ENCODE data around the gene KLHDC10.
"Not testable (repeated sequence)": the region's sequence is repeated elsewhere in the genome, so short reads cannot be mapped to it uniquely, and the experiment has no call there.

The KLHDC10 gene

DNA sequence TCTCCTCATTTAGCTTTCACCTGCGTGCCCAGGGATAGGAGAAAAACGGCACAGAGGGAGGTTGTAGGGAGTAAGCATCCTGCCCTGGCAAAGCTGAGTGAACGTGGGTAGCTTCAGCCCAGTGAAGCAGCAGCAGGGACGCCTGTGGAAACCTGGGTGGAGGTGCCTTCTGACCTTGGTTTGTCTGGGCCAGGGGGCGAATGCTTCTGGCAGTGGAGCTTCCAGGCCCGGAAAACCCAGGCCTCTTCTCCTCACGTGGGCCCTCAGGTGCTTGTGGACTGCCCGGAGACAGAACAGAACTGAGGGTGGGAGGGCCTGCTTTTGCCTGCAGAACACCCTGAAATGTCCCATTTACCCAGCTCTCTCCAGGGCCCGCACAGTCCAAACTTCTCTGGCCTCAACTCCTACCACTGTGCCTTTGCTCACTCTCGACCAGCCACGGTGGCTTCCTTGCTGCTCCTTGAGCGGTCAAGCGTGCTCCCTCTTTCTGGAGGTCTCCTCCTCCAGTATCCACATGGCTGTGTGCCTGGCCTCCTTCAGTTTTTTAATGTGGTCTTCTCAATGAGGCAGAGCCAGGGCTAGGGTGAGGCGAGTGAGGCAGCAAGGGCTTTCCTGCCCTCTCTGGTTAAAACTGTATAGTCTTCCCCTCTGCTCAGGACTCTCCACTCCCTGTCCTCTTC is 72.5 kb downstream of the KLHDC10 start:
- no peak for DNase-seq

GRCh38 chr7:130143334-130143732 is 73.0 kb downstream of the KLHDC10 start:
- no peak for DNase-seq

GRCh38 chr7:130143986-130144311 is 73.6 kb downstream of the KLHDC10 start:
- DNase-seq, result no peak

DNA sequence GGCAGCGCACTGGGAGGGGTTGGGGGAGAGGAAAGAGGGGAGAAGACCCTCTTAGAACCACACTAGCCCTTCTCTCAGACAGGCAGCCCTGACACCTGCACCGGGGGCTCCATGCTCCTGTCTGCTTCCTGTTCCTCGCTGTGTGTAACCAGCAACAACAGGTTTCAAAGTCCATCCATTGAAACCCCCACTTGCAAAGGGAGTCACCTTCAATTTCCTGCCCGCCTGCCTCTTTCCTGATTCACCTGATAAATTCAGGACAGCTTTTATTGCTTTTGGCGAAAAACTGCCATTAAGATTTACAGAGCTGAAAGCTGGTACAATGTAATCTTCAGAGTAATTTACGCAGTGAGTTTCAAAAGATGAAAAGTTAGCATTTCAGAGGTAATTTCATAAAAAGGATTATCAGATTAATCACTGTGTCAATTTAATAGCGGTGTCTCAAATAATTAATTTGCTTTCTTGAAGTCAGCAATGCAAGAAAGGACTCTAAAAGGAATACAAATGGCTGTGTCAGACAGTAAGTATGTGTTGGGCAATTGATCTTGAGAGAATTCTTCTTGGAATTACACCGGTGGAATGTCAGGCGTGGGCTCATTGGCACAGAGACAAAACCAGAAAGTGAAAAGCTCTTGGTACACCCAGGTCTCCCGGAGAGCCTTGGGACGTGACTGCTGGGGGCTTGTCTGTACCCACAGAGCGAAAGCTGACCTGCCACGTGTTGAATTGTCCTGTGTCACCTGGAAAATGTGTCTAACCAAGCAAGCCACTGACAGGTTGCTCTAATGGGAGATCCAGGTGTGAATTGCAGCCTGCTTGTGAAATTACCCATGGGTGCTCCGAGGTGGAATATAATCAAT is 74.2 kb downstream of the KLHDC10 start:
- no peak for DNase-seq

DNA sequence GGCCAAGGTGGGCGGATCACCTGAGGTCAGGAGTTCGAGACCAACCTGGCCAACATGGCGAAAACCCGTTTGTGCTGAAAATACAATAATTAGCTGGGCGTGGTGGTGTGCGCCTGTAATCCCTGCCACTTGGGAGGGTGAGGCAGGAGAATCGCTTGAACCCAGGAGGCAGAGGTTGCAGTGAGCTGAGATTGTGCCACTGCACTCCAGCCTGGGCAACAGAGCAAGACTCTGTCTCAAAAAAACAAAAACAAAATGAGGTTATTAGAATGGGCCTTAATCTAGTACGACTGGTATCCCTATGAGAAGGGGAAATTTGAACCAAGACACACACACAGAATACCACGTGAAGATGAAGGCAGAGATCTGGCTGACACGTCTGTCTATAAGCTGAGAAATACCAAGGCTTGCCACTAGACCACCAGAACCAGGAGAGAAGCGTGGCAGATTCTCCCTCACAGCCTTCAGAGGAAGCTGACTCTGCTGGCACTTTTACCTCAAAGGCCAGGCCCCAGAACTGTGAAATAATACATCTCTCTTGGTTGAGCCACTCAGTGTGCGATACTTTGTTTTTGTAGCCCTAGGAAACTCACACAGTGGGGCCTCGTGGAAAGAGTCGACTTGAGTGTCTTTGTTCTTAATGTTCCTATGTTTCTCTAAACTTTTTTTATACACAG is 75.2 kb downstream of the KLHDC10 start:
- DNase-seq, result no peak

DNA sequence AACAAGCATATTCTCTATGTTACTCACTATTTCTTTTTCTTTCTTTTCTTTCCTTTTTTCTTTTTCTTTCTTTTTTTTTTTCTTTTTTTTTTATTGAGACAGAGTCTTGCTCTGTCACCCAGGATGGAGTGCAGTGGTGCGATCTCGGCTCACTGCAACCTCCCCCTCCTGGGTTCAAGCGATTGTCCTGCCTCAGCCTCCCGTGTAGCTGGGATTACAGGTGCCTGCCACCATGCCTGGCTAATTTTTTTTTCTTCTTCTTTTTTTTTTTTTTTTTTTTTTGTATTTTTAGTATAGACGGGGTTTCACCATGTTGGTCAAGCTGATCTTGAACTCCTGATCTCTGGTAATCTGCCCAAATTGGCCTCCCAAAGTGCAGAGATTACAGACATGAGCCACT is 75.8 kb downstream of the KLHDC10 start:
- not testable (repeated sequence) for DNase-seq

DNA sequence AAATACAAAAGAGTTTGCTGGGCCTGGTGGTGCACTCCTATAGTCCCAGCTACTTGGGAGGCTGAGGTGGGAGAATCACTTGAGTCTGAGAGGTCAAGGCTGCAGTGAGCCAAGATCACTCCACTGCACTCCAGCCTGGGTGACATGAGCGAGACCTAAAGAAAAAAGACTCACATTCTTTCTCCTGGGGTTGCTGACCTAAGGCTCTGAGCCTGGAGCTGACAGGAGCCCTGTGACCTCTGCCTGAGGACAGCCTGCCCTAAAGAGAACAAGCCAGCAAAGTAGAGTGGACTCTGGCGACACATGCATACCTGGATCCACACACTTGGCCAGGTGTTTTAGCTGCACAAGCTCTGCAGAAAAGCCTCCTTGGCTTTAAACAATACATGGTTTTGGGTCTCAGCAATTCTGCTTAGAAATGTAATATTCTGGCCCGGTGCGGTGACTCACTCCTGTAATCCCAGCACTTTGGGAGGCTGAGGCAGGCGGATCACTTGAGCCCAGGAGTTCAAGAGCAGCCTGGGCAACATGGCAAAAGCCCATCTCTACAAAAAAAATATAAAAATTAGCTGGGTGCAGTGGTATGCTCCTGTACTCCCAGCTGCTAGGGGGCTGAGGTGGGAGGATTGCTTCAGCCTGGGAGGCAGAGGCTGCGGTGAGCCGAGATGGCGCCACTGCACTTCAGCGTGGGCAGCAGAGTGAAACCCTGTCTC is 76.5 kb downstream of the KLHDC10 start:
- DNase-seq, result no peak

DNA sequence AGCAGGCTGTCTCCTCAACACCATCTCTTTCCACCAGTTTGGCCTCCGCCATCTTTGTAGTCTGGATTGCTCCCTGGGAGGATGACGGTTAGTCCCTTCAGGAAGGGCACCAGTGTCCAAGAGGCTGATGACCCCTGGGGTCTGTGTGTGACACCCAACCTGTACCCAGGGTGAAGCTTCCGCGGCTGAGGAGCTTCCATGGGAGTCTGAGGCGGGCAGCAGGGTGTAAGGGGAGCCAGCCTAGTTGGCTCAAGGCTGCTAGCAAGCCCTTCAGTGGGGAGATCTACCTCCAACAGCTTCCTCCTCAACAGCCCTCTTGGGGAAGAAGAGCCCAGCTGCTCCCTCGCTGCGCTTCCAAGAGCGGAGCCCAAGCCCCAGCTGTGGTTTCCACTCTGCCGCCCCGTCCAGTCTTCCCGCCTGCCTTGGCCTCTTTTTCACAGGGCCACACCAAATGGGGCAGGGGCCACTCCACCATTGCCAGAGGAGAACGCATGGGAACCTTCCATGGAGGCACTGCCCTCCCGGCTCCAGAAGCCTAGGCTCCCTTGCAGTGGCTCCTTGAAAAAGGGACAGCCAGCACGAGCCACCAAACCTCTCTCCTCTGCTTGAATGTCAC is 77.5 kb downstream of the KLHDC10 start:
- no peak for DNase-seq

DNA sequence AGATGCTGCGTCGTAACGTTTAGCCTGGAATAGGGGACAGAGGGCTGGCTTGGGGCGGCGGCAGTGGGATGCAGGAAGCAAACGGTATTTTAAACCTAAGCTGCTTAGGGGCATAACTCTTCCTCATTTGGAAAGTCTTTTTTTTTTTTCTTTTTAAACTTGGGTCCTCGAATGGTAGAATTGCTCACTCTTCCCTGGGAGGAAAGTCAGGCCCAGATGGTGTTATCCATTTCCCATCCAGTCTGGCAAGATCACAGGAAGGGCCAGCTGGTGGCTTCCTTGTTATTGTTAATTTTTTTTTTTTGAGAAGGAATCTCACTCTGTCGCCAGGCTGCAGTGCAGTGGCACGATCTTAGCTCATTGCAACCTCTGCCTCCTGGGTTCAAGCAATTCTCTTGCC is 78.2 kb downstream of the KLHDC10 start:
- DNase-seq, result no peak

DNA sequence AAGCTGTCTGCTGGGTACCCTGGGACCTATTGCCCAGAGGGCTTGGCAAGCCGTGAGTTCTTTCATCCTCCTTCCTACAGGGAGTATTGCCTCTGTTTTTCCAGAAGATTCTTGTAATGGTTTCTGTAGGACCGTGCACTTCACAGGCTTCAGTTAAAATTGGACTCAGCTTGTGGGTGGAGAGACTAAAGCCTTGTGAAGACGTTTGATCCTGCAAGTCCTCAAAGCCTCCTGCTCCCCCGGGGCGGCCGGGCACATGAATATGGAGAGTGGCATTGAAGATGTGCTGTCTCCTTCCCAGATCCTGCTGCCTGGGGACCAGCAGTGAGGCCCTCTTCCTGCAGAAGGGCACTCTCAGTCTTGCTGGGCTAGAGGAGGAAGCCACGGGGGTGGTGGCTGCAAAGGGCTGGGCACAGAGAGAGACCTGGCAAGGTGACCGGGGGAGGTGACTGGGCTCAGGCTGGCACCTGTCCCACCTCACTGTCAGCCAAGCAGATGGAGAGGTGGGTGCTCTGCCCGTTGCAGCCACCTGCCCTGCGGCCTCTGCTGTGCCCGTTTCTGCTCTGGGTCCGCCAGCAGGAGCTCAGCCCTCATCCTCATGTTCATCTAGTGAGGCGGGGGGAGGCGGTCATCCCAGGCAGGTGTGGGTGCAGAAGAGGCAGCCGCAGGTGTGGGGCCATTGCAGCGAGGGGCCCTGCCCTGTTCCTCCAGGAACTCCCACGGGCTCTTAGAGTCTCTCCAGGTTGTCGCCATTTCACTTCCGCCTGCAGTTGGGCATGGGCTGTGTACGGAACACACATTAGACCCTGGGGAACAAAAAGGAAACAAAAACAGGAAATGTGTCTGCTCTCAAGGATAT is 79.2 kb downstream of the KLHDC10 start:
- DNase-seq, result no peak

GRCh38 chr7:130150587-130150986 is 80.3 kb downstream of the KLHDC10 start:
- no peak for DNase-seq

- no peak for DNase-seq
Observed at GRCh38 chr7:130151591-130152492, 81.5 kb downstream of the KLHDC10 start.

DNA sequence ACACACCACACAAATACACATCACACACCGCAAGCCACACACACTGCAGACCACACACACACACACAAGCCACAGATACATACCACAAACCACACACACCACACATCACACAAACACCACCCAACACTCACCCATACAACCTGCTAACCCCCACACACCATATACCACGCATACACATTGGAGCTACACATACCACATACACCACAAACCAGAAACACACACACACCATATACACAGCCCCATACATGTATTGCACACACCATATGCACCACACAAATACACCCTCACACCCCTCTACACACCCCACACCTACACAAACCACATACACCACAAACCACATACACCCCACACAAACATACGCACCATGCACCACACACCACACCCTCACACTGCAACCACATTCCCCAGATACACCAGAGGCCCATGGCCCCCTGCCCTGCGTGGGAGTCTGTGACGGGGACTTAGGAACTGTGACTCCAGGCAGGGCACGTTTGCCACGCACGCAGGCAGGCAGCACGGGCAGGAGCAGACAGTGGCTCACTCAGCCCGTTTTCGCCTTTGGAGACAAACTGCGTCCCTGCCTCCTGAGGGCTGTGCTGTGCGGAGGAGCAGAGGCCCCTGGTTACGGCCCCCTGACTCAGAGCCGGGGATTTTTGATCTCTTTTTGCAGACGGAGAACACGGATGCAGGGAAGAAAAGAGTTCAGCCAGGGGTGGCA is 82.3 kb downstream of the KLHDC10 start:
- DNase-seq, result peak; percentile 76

DNA sequence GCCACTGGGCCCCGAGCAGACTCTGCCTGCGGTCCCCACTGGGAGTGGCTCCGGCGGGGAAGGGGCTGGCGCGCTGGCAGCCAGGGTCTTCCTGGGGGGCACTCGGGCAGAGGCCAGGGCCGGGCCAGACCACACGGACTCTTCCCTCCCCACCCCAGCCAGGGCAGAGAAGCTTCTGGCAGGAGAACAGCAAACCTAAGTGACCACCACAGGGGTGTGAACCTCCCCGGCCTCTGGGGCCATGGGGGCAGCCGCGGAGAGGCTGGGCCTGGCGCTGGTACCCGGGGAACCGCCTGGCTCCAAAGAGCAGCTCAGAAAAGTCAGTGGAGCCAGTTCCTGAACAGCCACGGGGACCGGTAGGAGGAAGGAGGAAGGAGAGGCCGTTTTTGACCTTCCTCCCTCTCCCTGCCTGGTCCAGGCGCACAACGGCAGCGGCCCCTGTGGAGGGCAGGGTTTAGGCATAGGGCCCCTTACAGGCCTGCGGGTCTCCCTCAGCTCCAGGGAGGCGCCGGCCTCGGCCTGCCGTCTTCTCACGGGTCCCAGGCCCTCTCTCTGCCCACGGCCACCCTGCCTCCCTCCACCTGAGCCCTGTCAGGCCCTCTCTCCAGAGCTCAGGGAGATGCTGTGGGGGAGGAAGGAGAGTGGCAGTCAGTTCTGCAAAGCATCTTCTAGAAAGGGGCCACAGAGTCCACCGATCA is 83.0 kb downstream of the KLHDC10 start:
- DNase-seq, result peak; percentile 49

DNA sequence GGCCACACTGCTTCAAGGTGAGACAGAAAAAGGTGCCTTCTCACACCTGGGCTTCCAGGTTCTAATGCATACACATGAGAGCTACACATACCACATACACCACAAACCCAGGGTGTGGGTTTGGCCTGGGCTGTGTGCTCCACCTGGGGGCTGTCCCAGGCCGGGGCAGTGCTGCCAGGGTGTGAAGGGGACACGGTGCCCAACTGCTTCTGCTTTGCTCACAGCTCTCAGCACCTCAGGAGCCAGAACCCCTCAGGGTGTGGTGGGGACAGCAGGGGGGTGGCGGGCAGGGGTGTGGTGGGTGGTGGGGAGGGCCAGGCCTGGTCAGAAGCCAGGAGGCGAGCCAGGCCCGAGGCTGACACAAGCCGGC is 83.8 kb downstream of the KLHDC10 start:
- DNase-seq, result no peak

DNA sequence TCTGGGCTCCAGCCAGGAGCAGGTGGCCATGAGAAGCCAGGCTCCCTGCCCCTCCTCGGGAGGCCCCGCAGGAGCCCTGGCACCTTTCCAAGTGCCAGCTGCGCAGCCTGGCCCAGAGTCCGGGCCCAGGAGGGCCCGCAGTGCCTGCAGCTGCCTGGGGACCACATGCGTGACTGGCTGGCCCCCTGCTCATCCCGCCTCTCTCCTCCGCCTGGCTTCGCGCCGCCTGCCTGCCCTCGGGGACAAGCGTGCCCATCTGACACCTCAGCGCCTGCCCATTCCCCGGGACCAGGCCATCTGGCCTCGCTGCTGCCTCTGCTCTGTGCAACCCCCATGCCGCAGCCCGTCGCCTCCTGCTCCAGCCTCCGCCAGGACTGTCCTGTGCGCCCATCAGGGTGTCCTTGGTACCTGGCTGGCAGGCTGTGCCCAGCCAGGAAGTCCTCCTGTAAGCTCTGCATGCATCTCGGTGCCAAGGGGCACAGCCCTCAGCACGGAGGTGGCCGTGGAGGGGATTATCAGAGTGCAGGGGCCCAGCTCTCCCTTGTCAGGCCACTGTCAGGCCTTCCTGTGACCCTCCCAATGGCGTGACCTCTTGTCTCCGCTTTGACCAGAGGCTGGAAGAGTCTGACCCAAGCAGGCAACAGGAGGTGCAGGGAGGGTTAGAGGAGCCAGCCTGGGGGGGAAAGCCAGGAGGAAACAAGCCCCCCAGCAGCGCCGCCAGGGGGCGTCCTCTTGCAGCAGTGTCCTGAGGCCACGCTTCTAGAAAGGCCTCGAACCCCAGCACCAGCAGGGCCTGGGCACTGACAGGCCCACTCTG is 84.4 kb downstream of the KLHDC10 start:
- DNase-seq, result peak; percentile 83

GRCh38 chr7:130156140-130156539 is 85.8 kb downstream of the KLHDC10 start:
- no peak for DNase-seq

GRCh38 chr7:130157700-130158099 is 87.4 kb downstream of the KLHDC10 start:
- no peak for DNase-seq

DNA sequence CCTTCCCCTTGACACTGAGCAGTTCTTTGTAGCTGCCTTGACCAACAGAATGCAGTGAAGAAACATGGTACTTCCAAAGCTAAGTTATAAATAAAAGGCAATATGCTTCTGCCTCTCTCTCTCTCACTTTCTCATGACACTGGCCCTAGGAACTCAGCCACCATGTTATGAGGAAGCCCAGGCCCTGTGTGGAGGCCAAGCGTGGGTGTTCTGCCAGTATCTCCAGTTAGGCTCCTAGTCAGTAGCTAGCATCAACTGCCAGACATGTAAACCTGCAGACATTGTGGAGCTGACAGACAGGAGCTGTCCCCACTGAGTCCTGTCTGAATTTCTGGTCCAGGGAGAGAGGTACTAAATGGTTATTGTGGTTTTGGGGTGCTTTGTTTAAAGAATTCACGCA is 89.7 kb downstream of the KLHDC10 start:
- no peak for DNase-seq

All from femur (tissue), 1 donor.